NCI-H510A (cell line): ENCODE data around the gene CPEB2.
"Not testable (repeated sequence)": the region's sequence is repeated elsewhere in the genome, so short reads cannot be mapped to it uniquely, and the experiment has no call there.

Experiments used
- DNase-seq: peaks from one replicate; lab custom pipeline; 2025; lab: John Stamatoyannopoulos, UW

Gene CPEB2

GRCh38 chr4:15043922-15044321, 41.6 kb downstream of the CPEB2 start:
- DNase-seq, result no peak

- DNase-seq, result no peak
These were observed 52.3 kb downstream of the CPEB2 start for GRCh38 chr4:15054541-15054940.

DNA sequence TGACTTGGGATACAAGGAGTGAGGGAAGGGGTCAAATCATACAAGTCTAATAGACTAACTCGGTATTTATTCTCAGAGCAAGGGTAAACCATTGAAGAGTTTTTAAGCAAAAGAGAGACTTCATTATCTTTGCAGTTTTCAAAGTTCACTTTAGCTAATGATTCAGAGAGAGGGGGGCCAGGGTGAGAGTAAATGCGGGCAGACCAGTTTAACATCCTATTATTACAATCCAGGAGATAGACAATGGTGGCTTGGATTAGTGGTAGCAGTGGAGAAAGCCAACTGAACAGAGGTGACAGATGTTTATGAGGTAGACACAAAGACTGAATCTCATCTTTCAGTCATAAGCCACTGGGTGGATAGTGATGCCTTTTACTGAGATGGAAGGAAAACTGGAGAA, 57.9 kb downstream of the CPEB2 start:
- no peak for DNase-seq

- DNase-seq, result no peak
These were observed 61.1 kb downstream of the CPEB2 start for GRCh38 chr4:15063341-15063740.

- no peak for DNase-seq
These were observed 63.2 kb downstream of the CPEB2 start for GRCh38 chr4:15065516-15065915.

- DNase-seq, result no peak
These were observed 63.9 kb downstream of the CPEB2 start for GRCh38 chr4:15066140-15066539.

DNA sequence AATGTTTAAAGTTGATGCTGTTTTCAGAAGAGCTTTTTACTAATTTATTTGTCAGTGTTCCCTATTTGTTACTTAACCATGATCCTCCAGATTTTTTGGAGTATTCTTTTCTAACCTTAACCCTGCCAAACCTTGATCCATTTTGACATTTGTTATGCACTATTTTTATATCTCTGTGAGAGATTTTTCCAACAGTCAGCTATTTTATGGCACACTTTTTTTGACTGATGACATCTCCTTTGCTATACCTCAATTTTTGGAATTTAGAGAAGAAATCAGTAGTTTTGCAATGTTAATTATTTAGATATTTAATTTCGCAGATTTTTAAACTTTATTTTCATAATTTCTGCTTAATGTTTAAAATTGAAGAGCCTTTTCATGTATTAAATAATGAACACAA, 66.0 kb downstream of the CPEB2 start:
- DNase-seq, result no peak

GRCh38 chr4:15075875-15076274, 73.6 kb downstream of the CPEB2 start:
- no peak for DNase-seq

DNA sequence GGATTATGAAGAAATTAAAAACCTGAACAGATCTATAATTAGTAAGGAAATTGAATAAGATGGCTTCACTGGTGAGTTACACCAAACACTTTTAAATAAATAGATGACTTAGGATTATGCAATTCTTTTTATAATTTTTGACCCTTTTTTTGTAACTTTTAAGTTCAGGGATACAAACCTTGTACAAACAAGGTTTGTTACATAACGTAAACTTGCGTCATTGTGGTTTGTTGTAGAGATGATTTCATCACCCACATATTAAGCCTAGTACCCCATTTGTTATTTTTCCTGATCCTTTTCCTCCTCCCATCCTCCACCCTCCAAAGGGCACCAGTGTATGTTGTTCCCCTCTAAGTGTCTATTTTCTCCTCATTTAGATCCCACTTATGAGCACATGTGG, 75.7 kb downstream of the CPEB2 start:
- no peak for DNase-seq

GRCh38 chr4:15078682-15079642, 76.7 kb downstream of the CPEB2 start:
- no peak for DNase-seq

DNA sequence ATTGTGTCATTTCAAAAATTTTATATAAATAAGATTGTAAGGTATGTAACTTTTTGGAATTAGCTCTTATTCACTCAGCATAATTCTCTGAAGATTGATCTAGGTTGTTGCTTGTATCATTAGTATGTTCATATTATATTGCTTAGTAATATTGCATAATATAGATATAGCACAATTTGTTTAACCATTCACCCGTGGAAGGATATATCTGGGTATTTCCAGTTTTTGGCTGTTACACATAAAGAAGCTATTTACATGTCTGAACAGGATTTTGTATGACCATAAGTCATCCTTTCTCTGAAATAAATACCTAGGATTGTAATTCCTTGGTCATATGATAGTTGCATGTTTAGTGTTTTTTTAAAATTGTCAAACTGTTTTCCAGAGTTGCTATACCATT, 82.5 kb downstream of the CPEB2 start:
- DNase-seq, result no peak

GRCh38 chr4:15085762-15086161, 83.5 kb downstream of the CPEB2 start:
- not testable (repeated sequence) for DNase-seq

DNA sequence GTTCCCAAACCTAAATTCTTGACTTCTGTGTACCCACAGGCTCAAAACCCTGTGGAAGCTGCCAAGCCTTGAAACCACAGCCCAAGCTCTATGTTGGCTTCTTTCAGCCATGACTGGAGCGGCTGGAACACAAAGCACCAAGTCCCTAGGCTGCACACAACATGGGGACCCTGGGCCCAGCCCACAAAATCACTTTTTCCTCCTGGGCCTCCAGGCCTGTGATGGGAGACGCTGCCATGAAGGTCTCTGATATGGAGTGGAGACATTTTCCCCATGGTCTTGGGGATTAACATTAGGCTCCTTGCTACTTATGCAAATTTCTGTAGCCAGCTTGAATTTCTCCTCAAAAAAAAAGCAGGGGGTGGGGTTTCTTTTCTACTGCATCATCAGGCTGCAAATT, 84.0 kb downstream of the CPEB2 start:
- DNase-seq, result not testable (repeated sequence)

- DNase-seq, result no peak
These were observed 86.2 kb downstream of the CPEB2 start for GRCh38 chr4:15088394-15089035.

DNA sequence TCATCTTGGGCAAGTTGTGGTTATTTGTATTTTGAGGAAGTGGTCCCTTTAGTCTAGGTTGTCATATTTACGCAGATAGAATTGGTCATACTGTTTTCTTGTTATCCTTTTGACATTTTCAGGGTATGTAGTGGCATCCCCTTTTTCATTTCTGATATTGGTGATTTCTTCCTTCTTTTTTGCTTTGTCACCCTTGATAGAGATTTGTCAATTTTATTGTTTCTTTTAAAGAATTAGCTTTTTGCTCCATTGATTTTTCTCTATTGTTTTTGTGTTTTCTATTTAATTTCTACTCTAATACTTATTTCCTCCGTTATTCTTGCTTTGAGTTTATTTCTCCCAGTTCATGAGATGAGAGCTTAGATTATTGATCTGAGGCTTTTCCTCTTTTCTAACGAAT, 87.7 kb downstream of the CPEB2 start:
- no peak for DNase-seq

DNA sequence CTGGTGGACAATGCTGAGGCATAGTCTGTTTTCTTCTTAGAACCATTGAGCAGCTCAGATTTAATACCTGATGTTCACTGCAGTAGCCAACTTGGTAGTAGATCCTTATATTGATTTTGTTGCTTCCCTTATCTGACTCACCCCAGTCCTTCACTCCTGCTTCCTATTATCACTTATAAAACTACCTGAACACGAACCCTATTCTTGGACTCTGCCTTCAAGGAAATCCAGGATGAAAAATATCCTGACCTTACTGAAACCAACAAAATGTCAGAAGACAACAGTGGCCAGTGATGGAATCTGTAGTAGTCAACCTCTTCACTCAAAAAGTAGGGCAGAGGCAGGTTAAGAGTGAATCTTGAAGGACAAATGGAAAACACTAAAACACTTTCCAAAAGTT, 98.1 kb downstream of the CPEB2 start:
- no peak for DNase-seq

- no peak for DNase-seq
These were observed 98.9 kb downstream of the CPEB2 start for GRCh38 chr4:15100994-15101695.

DNA sequence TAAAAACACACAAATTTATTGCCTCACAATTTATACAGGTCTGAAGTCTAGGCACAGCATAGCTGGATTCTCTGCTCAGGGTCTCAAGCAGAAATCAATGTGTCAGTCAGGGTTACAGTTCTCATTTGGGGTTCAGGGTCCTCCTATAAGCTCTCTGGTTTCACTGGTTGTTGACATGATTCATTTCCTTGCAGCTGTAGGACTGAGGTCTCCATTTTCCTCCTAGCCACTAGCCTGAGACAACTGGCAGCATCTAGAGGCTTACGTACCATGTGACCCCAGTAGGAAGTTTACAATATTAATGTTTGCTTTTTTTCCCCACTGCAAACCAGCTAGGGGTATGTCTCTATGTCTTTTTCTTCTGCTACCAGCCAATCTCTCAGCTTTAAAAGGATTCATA, 102.5 kb downstream of the CPEB2 start:
- DNase-seq, result no peak

- DNase-seq, result no peak
These were observed 104.1 kb downstream of the CPEB2 start for GRCh38 chr4:15106399-15106798.

GRCh38 chr4:15109600-15109999, 107.3 kb downstream of the CPEB2 start:
- no peak for DNase-seq

DNA sequence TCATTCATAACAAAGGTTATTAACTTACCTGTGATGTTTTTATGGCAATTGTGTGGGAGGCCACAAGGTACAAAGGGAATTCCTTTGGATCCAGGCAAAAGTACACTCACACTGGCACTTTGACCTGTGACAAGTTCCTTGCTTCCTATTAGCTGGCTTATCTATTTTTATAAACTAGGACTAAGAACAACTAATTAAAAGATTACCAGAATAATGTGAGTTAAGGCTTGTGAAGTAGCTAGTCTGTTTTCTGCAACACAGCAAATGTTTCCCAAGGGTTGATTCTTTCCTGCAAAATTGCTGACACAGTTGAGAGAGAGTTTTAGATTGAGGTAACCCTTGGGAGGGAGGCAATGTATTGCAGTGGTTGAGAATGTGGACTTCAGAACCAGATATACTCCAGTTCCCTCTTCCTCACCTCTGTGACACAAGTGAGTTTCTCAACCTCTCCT, 107.9 kb downstream of the CPEB2 start:
- no peak for DNase-seq

- DNase-seq, result no peak
These were observed 114.3 kb downstream of the CPEB2 start for GRCh38 chr4:15116509-15117079.
